Lung (tissue), 12 donors: ENCODE results near the gene SDK2. TPM values are rescaled to one million over a fixed set of nuclear protein-coding genes. Genes with fewer than 3 reads are reported as not detected.
"Not testable (repeated sequence)": the region's sequence is repeated elsewhere in the genome, so short reads cannot be mapped to it uniquely, and the experiment has no call there.

Experiments used
- ATAC-seq: fragments of 200-7000 bp; cut with Tn5 transposase; one replicate; pipeline ENCODE4 v1.9.1; 2020; ENCODE audit warnings: moderate number of reproducible peaks; ENCODE audit not compliant: insufficient read depth, low FRiP score
- DNase-seq, 3 donors: peaks; one replicate each; pipeline ENCODE4 v3.0.0-alpha.2; 2013 to 2017
- H3K27ac ChIP-seq, 2 donors: one replicate each; pipeline ENCODE4 v1.5.1; 2013; ENCODE audit warnings: mild to moderate bottlenecking in 2 of 2, moderate library complexity in 2 of 2, control low read depth in 1 of 2, inconsistent platforms in 1 of 2, low read depth in 1 of 2, low read length in 1 of 2
- H3K27me3 ChIP-seq, 3 donors: one replicate each; pipeline ENCODE4 v1.5.1; 2013; ENCODE audit warnings: low read length in 2 of 3; ENCODE audit not compliant: control insufficient read depth in 3 of 3, insufficient read depth in 3 of 3
- H3K36me3 ChIP-seq, 4 donors: one replicate each; pipeline ENCODE4 v1.5.1; 2013; ENCODE audit warnings: low read length in 4 of 4, mild to moderate bottlenecking in 1 of 4, moderate library complexity in 1 of 4; ENCODE audit not compliant: control insufficient read depth in 4 of 4, insufficient read depth in 4 of 4
- H3K4me1 ChIP-seq, 5 donors: one replicate each; pipeline ENCODE4 v1.5.1; 2013; ENCODE audit warnings: low read length in 5 of 5, mild to moderate bottlenecking in 2 of 5, moderate library complexity in 1 of 5; ENCODE audit not compliant: control insufficient read depth in 5 of 5, insufficient read depth in 5 of 5
- H3K4me3 ChIP-seq: one replicate; pipeline ENCODE4 v1.5.1; 2013; ENCODE audit warnings: mild to moderate bottlenecking, control low read depth, moderate library complexity
- H3K9ac ChIP-seq, 2 donors: one replicate each; pipeline ENCODE4 v1.5.1; 2013; ENCODE audit warnings: low read length in 2 of 2, control low read depth in 1 of 2; ENCODE audit not compliant: insufficient read depth in 1 of 2
- H3K9me3 ChIP-seq, 4 donors: one replicate each; pipeline ENCODE4 v1.5.1; 2013; ENCODE audit warnings: low read length in 3 of 4, mild to moderate bottlenecking in 1 of 4, moderate library complexity in 1 of 4; ENCODE audit not compliant: control insufficient read depth in 4 of 4, insufficient read depth in 3 of 4
- WGBS, 2 donors: extraction: QIAGEN DNeasy Blood & Tissue Kit; methylation state at CpG; one replicate each; pipeline ENCODE4 v1.1.7; 2013; 5-methylcytosine and 5-hydroxymethylcytosine counted together
- polyA plus RNA-seq, 2 donors: library from polyadenylated mRNA; stranded (reverse); fragments of 200-250 nt; gene quantifications; one replicate each; pipeline ENCODE4 v1.2.1, GENCODE V29; 2013
- total RNA-seq, 2 donors: library from RNA; depleted of rRNA in 1 of 2; stranded (reverse); fragments of >200 nt in 1 of 2; gene quantifications; one replicate each; pipeline ENCODE4 v1.2.1, GENCODE V29; 2014 to 2021
- TF ChIP-seq, protein P1 (sequence below): IDR thresholded peaks from 2 replicates; pipeline ENCODE4 v1.5.1; 2012; ENCODE audit warnings: mild to moderate bottlenecking; ENCODE audit errors: control extremely low read depth, extremely low read depth
- donor health status: control.
- donor health status: control.
- donor health status: Bipolar disorder and iron deficiency.
- donor health status: healthy.
- donor health status: DM: yes; HTN: yes; CAD: no.

SDK2 gene
- total and polyA plus RNA-seq, 4 donors, result 0.91 to 41.7 (median 4.3) TPM

GRCh38 chr17:73376152-73376551, 268.1 kb downstream of the SDK2 start:
- no peaks in the 10 kb centered on the region for H3K9me3 ChIP-seq
- H3K4me3 ChIP-seq, result no peak overlapping the region
- DNase-seq (no peak), ATAC-seq (no peak)
- H3K36me3 ChIP-seq, result peaks cover 0 to 2% (median 0%) of the 10 kb centered on the region in 4 donors
- TF ChIP-seq, protein P1, sequence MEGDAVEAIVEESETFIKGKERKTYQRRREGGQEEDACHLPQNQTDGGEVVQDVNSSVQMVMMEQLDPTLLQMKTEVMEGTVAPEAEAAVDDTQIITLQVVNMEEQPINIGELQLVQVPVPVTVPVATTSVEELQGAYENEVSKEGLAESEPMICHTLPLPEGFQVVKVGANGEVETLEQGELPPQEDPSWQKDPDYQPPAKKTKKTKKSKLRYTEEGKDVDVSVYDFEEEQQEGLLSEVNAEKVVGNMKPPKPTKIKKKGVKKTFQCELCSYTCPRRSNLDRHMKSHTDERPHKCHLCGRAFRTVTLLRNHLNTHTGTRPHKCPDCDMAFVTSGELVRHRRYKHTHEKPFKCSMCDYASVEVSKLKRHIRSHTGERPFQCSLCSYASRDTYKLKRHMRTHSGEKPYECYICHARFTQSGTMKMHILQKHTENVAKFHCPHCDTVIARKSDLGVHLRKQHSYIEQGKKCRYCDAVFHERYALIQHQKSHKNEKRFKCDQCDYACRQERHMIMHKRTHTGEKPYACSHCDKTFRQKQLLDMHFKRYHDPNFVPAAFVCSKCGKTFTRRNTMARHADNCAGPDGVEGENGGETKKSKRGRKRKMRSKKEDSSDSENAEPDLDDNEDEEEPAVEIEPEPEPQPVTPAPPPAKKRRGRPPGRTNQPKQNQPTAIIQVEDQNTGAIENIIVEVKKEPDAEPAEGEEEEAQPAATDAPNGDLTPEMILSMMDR, result no peak
- no peak overlapping the region for H3K27ac ChIP-seq
- H3K9ac ChIP-seq, result no peak overlapping the region
- 90% methylated on average over 11 of the region's 11 CpGs for whole genome bisulfite sequencing, 2 donors
- H3K4me1 ChIP-seq, result peaks cover 0 to 11% (median 0%) of the 10 kb centered on the region in 5 donors
- no peaks in the 10 kb centered on the region for H3K27me3 ChIP-seq

DNA sequence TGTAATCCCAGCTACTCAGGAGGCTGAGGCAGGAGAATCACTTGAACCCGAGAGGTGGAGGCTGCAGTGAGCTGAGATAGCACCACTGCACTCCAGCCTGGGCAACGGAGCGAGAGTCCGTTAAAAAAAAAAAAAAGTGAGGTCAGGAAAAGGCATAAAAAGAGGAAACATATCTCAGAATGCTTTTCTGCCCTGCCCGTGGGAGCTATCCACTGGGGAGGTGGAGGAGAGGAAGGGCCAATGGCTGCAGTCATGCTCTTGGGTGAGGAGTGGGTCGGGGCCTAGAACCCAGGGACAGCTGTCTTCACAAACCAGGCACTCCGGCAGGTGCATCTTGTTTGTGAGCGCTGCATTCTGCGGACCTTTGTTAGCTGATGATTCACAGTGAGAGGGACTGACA, 272.4 kb downstream of the SDK2 start:
- Histone ChIP-seq H3K9ac (no peak overlapping the region), H3K27ac (no peak overlapping the region), H3K9me3 (no peaks in the 10 kb centered on the region), H3K4me1 (peaks cover 0 to 15% (median 4%) of the 10 kb centered on the region in 5 donors), H3K4me3 (no peak overlapping the region), H3K27me3 (no peaks in the 10 kb centered on the region), H3K36me3 (peaks cover 0 to 2% (median 0%) of the 10 kb centered on the region in 4 donors)
- TF ChIP-seq, protein P1, result no peak
- DNase-seq, result no peak
- ATAC-seq, result no peak
- WGBS, 2 donors, result 53 to 71% methylated on average over 9 of the region's 9 CpGs

- H3K9me3 ChIP-seq, result no peaks in the 10 kb centered on the region
- H3K9ac ChIP-seq, result no peak overlapping the region
- TF ChIP-seq, protein P1, result no peak
- DNase-seq (no peak), ATAC-seq (no peak)
- WGBS, 2 donors, result 29 to 61% methylated on average over 6 of the region's 6 CpGs
- no peak overlapping the region for H3K4me3 ChIP-seq
- peaks cover 0 to 20% (median 7%) of the 10 kb centered on the region in 5 donors for H3K4me1 ChIP-seq
- H3K36me3 ChIP-seq, result peaks cover 0 to 1% (median 0%) of the 10 kb centered on the region in 4 donors
- H3K27me3 ChIP-seq, result no peaks in the 10 kb centered on the region
- no peak overlapping the region for H3K27ac ChIP-seq
These were observed 273.0 kb downstream of the SDK2 start for GRCh38 chr17:73371285-73371684.

DNA sequence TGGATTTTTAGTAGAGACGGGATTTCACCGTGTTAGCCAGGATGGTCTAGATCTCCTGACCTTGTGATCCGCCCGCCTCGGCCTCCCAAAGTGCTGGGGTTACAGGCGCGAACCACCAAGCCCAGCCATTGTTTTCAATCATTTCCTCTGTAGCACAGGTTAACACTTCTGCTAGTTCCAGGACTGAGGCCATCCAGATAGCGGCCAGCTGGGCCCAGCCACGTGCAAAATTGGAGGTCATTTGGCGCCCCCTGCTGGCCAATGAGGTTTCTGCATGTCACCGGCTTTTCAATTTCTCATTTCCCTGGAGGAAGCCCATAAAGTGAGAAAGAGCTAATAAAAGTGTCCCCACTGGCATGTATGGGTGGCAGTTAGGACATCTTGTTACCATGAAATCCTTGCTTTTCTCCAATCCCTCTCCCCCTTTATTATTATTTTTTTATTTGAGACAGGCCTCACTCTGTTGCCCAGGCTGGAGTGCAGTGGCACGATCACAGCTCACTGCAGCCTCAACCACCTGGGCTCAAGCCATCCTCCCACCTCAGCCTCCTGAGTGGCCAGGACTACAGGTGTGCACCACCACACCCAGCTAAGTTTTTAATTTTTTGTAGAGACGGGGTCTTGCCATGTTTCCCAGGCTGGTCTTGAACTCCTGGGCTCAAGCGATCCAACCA, 274.3 kb downstream of the SDK2 start:
- H3K9ac ChIP-seq, H3K36me3 ChIP-seq, H3K4me3 ChIP-seq, H3K9me3 ChIP-seq, H3K27ac ChIP-seq, H3K27me3 ChIP-seq: not testable (repeated sequence)
- H3K4me1 ChIP-seq, result peaks cover 0 to 34% (median 15%) of the 10 kb centered on the region in 5 donors
- ATAC-seq, result peak; percentile 76
- 37 to 47% methylated on average over 14 of the region's 14 CpGs for WGBS, 2 donors
- TF ChIP-seq, protein P1, result peak; percentile 94
- DNase-seq, result peak; percentile 88 to 89 (median 88)
